Gastrocnemius medialis (tissue), 4 donors: ENCODE data around the gene AKR1C8.

Experiments used
- CTCF ChIP-seq, 5 experiments: fragments of 450-650 bp in 3 of 5; fragments of 200-600 bp in 2 of 5; sonication (generic) in 2 of 5; IDR thresholded peaks in 4 of 5; conservative IDR thresholded peaks in 1 of 5; 1 replicate in 4 of 5; 2 replicates in 1 of 5; pipeline ENCODE4 v1.5.1; 2016 to 2019; ENCODE audit warnings: antibody characterized with exemption in 5 of 5, mild to moderate bottlenecking in 3 of 5, moderate library complexity in 3 of 5
- POLR2A ChIP-seq, 2 donors: fragments of 450-650 bp; IDR thresholded peaks; one replicate each; pipeline ENCODE4 v1.6.1; 2017; ENCODE audit warnings: antibody characterized with exemption in 2 of 2, mild to moderate bottlenecking in 2 of 2, moderate library complexity in 2 of 2

GRCh38 chr10:5148678-5149032 lies 36.3 kb downstream of the AKR1C8 start:
- TF ChIP-seq CTCF (IDR thresholded peaks at IDR 0.05 in 4 of 5, conservative IDR thresholded peaks at IDR 0.05 in 1 of 5) (no peak), POLR2A (IDR thresholded peaks at IDR 0.05) (no peak)
